Osteocyte (in vitro differentiated cells): ENCODE measurements around the gene HTR1E. TPM values are rescaled to one million over a fixed set of nuclear protein-coding genes. Genes with fewer than 3 reads are reported as not detected.
"Not testable (repeated sequence)": the region's sequence is repeated elsewhere in the genome, so short reads cannot be mapped to it uniquely, and the experiment has no call there.

Source experiments
- DNase-seq: peaks from one replicate; pipeline ENCODE4 v3.0.0; 2021; ENCODE audit warnings: mixed read lengths; ENCODE audit not compliant: unreplicated experiment; ENCODE audit errors: extremely low spot score
- H3K27ac Mint-ChIP-seq: one replicate; pipeline ENCODE4 v1.8.0; 2021; ENCODE audit warnings: mild to moderate bottlenecking, mixed read lengths; ENCODE audit not compliant: unreplicated experiment
- H3K27me3 Mint-ChIP-seq: one replicate; pipeline ENCODE4 v1.8.0; 2021; ENCODE audit warnings: mixed read lengths; ENCODE audit not compliant: unreplicated experiment
- H3K36me3 Mint-ChIP-seq: one replicate; pipeline ENCODE4 v1.8.0; 2021; ENCODE audit warnings: mixed read lengths; ENCODE audit not compliant: unreplicated experiment
- H3K4me1 Mint-ChIP-seq: one replicate; pipeline ENCODE4 v1.8.0; 2021; ENCODE audit warnings: mixed read lengths; ENCODE audit not compliant: unreplicated experiment
- H3K4me3 Mint-ChIP-seq: one replicate; pipeline ENCODE4 v1.8.0; 2021; ENCODE audit warnings: mild to moderate bottlenecking, moderate library complexity, mixed read lengths; ENCODE audit not compliant: unreplicated experiment
- H3K9me3 Mint-ChIP-seq: one replicate; pipeline ENCODE4 v1.8.0; 2021; ENCODE audit warnings: mixed read lengths; ENCODE audit not compliant: unreplicated experiment
- CTCF ChIP-seq: fragments of 200-600 bp; sonication (generic); IDR thresholded peaks from 2 replicates; pipeline ENCODE4 v1.5.0; 2021; ENCODE audit warnings: antibody characterized with exemption, mild to moderate bottlenecking, moderate library complexity
- total RNA-seq: library from RNA; stranded (reverse); gene quantifications from 2 replicates; pipeline ENCODE4 v1.2.1, GENCODE V29; 2021

Gene HTR1E
- total RNA-seq, 1 donor from 2014 or later, result not detected

- Mint-ChIP-seq H3K9me3 (no peaks in the 10 kb centered on the region), H3K4me1 (no peaks in the 10 kb centered on the region), H3K27ac (no peak overlapping the region), H3K4me3 (no peak overlapping the region), H3K27me3 (peaks cover 6% of the 10 kb centered on the region), H3K36me3 (no peaks in the 10 kb centered on the region)
- no peak for DNase-seq
- TF ChIP-seq CTCF, result no peak
Measured at GRCh38 chr6:86978251-86978650, 40.9 kb downstream of the HTR1E start.

GRCh38 chr6:87001494-87001893 lies 64.2 kb downstream of the HTR1E start:
- Mint-ChIP-seq H3K4me3 (no peak overlapping the region), H3K9me3 (peaks cover 32% of the 10 kb centered on the region), H3K27me3 (no peaks in the 10 kb centered on the region), H3K4me1 (no peaks in the 10 kb centered on the region), H3K36me3 (no peaks in the 10 kb centered on the region), H3K27ac (no peak overlapping the region)
- no peak for TF ChIP-seq CTCF
- no peak for DNase-seq

DNA sequence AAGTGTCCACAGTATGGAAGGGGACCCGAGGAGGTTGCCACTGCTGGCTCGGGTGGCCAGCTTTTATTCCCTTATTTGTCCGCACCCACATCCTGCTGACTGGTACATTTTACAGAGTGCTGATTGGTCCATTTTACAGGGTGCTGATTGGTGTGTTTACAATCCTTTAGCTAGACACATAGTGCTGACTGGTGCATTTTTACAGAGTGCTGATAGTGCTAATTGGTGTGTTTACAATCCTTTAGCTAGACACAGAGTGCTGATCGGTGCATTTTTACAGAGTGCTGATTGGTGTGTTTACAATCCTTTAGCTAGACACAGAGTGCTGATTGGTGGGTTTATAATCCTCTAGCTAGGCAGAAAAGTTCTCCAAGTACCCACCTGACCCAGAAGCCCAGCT lies 65.1 kb downstream of the HTR1E start:
- DNase-seq, H3K27me3 Mint-ChIP-seq, H3K4me1 Mint-ChIP-seq, H3K4me3 Mint-ChIP-seq, H3K27ac Mint-ChIP-seq, H3K36me3 Mint-ChIP-seq: not testable (repeated sequence)
- peaks cover 34% of the 10 kb centered on the region for H3K9me3 Mint-ChIP-seq

DNA sequence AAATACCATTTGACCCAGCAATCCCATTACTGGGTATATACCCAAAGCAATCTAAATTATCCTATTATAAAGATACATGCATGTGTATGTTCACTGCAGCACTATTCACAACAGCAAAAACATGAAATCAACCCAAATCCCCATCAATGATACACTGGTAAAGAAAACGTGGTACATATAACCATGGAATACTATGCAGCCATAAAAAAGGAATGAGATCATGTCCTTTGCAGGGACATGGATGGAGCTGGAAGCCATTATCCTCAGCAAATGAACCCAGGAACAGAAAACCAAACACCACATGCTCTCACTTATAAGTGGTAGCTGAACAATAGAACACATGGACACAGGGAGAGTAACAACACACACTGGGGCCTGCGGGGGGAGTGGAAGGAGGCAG lies 69.2 kb downstream of the HTR1E start:
- H3K9me3 Mint-ChIP-seq, result peaks cover 26% of the 10 kb centered on the region
- not testable (repeated sequence) for H3K36me3 Mint-ChIP-seq, H3K27me3 Mint-ChIP-seq, DNase-seq, H3K27ac Mint-ChIP-seq, H3K4me3 Mint-ChIP-seq, H3K4me1 Mint-ChIP-seq

DNA sequence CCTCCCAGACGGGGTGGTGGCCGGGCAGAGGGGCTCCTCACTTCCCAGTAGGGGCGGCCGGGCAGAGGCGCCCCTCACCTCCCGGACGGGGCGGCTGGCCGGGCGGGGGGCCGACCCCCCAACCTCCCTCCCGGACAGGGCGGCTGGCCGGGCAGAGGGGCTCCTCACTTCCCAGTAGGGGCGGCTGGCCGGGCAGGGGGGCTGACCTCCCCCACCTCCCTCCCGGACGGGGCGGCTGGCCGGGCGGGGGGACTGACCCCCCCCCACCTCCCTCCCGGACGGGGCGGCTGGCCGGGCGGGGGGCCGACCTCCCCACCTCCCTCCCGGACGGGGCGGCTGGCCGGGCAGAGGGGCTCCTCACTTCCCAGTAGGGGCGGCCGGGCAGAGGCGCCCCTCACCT lies 72.3 kb downstream of the HTR1E start:
- not testable (repeated sequence) for H3K36me3 Mint-ChIP-seq, DNase-seq, H3K27ac Mint-ChIP-seq, H3K4me1 Mint-ChIP-seq, H3K4me3 Mint-ChIP-seq, H3K27me3 Mint-ChIP-seq
- peaks cover 19% of the 10 kb centered on the region for H3K9me3 Mint-ChIP-seq

DNA sequence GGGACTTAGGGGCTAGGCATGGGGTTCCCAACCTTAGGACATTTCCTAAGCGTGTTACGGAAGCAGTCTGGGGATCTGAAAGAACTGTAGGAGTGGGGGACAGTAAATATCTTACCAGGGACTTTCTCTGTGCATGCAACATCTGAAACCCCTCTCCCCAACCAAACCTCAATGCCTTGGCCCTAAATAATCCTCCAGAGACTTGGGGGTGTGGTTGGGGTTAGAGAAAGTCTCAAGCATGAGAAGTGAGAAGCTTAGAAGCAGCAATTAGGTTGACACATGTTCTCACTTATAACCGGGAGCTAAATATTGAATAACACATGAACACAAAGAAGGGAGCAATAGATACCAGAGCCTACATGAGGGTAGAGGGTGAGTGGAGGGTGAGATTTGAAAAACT lies 74.7 kb downstream of the HTR1E start:
- Mint-ChIP-seq H3K4me3 (no peak overlapping the region), H3K9me3 (no peaks in the 10 kb centered on the region), H3K36me3 (no peaks in the 10 kb centered on the region), H3K27ac (no peak overlapping the region), H3K4me1 (no peaks in the 10 kb centered on the region), H3K27me3 (no peaks in the 10 kb centered on the region)
- DNase-seq, result no peak
- TF ChIP-seq CTCF, result no peak

GRCh38 chr6:87012743-87013142 lies 75.4 kb downstream of the HTR1E start:
- no peak overlapping the region for H3K4me3 Mint-ChIP-seq
- H3K9me3 Mint-ChIP-seq, result no peaks in the 10 kb centered on the region
- no peak for DNase-seq
- no peaks in the 10 kb centered on the region for H3K4me1 Mint-ChIP-seq
- no peak for TF ChIP-seq CTCF
- H3K27me3 Mint-ChIP-seq, result no peaks in the 10 kb centered on the region
- no peaks in the 10 kb centered on the region for H3K36me3 Mint-ChIP-seq
- no peak overlapping the region for H3K27ac Mint-ChIP-seq
